GM12878 (cell line): ENCODE results near the gene ESRP2. TPM values are rescaled to one million over a fixed set of nuclear protein-coding genes. Genes with fewer than 3 reads are reported as not detected.

Source experiments
- ATAC-seq: fragments of 200-7000 bp; cut with Tn5 transposase; 3 replicates; pipeline ENCODE4 v1.9.1; 2020; ENCODE audit warnings: mild to moderate bottlenecking, moderate library complexity
- BruUV-seq: library from RNA; stranded (reverse); fragments of 400-500 nt; replicated peaks from 2 replicates; lab custom pipeline; 2021; lab: Mats Ljungman, UMichigan
- CTCF ChIA-PET: fragments of 300-600 bp; sonication (Branson Sonifier 250); formaldehyde crosslinking; extraction: SDS; loops from one replicate; lab custom pipeline; 2021; ENCODE audit warnings: inconsistent platforms; lab: Yijun Ruan, JAX
- POLR2A ChIA-PET: fragments of 350-600 bp; formaldehyde crosslinking; extraction: SDS; loops from one replicate; lab custom pipeline; 2021; ENCODE audit warnings: inconsistent platforms; lab: Charles Lee
- RAD21 ChIA-PET: fragments of 300-600 bp; sonication (Branson Sonifier 250); formaldehyde crosslinking; loops from one replicate; lab custom pipeline; 2023; ENCODE audit warnings: antibody characterized with exemption; ENCODE audit not compliant: unreplicated experiment; lab: Charles Lee
- SMC1A ChIA-PET: fragments of 300-600 bp; sonication (Branson Sonifier 250); formaldehyde crosslinking; loops from one replicate; lab custom pipeline; 2023; ENCODE audit not compliant: unreplicated experiment, uncharacterized antibody; lab: Charles Lee
- DNase-seq: peaks from one replicate; pipeline ENCODE4 v3.0.0-alpha.2; 2011; ENCODE audit warnings: low read depth, low spot score
- FAIRE-seq: peaks from 3 replicates; lab custom pipeline; 2011; peaks lifted over from hg19 to GRCh38; lab: Jason Lieb, UNC
- H2AFZ ChIP-seq: 2 replicates; pipeline ENCODE4 v1.6.0; 2011; ENCODE audit warnings: low read depth, low read length, control low read depth; ENCODE audit not compliant: control insufficient read depth
- H3K27ac ChIP-seq: 2 replicates; pipeline ENCODE4 v1.5.1; 2011; ENCODE audit warnings: control low read depth; ENCODE audit not compliant: control insufficient read depth, insufficient read depth
- H3K27me3 ChIP-seq, 2 experiments: replicated peaks in 1 of 2; 2 replicates each; pipeline versions ENCODE4 v1.6.0 to v1.6.1; 2011; ENCODE audit warnings: low read length in 1 of 2; ENCODE audit not compliant: control insufficient read depth in 2 of 2, insufficient read depth in 2 of 2
- H3K36me3 ChIP-seq, 2 experiments: 2 replicates each; pipeline ENCODE4 v1.5.1; 2011; ENCODE audit warnings: low read length in 1 of 2; ENCODE audit not compliant: control insufficient read depth in 2 of 2, insufficient read depth in 2 of 2
- H3K4me1 ChIP-seq: 2 replicates; pipeline ENCODE4 v1.6.1; 2011; ENCODE audit warnings: mild to moderate bottlenecking, low read length, moderate library complexity, mixed read lengths; ENCODE audit not compliant: control insufficient read depth, insufficient read depth
- H3K4me2 ChIP-seq: 2 replicates; pipeline ENCODE4 v1.6.0; 2011; ENCODE audit warnings: control low read depth; ENCODE audit not compliant: control insufficient read depth, insufficient read depth
- H3K4me3 ChIP-seq: fragments of 200-600 bp; sonication (generic); 2 replicates; pipeline ENCODE4 v1.5.1; 2016
- H3K79me2 ChIP-seq: 2 replicates; pipeline ENCODE4 v1.6.0; 2011; ENCODE audit warnings: low read length; ENCODE audit not compliant: control insufficient read depth, insufficient read depth
- H3K9ac ChIP-seq: 2 replicates; pipeline ENCODE4 v1.8.0; 2011; ENCODE audit warnings: low read length, control low read depth, mixed read lengths; ENCODE audit not compliant: control insufficient read depth, insufficient read depth
- H3K9me3 ChIP-seq: replicated peaks from 3 replicates; pipeline ENCODE4 v1.5.1; 2011; ENCODE audit warnings: mild to moderate bottlenecking, low read length; ENCODE audit not compliant: control insufficient read depth, insufficient read depth
- H4K20me1 ChIP-seq: 2 replicates; pipeline ENCODE4 v1.6.0; 2011; ENCODE audit not compliant: control insufficient read depth, insufficient read depth
- CREB1 ChIP-seq: IDR thresholded peaks from 2 replicates; pipeline ENCODE4 v1.6.1; 2012; ENCODE audit warnings: low read depth, mild to moderate bottlenecking, inconsistent platforms
- ELK1 ChIP-seq: IDR thresholded peaks from 2 replicates; pipeline ENCODE4 v1.6.1; 2012; ENCODE audit warnings: low read depth, low read length, improper control_type of control experiment
- ESRRA ChIP-seq: IDR thresholded peaks from 2 replicates; pipeline ENCODE4 v1.6.1; 2012; ENCODE audit warnings: mild to moderate bottlenecking, low read length, improper control_type of control experiment
- EZH2 ChIP-seq: IDR thresholded peaks from 2 replicates; pipeline ENCODE4 v1.6.1; 2012; ENCODE audit warnings: low read depth, mild to moderate bottlenecking, control low read depth, inconsistent platforms, low read length, borderline replicate concordance; ENCODE audit not compliant: control insufficient read depth
- FOXK2 ChIP-seq: fragments of 450-650 bp; IDR thresholded peaks from 2 replicates; pipeline ENCODE4 v1.6.1; 2017; ENCODE audit warnings: mild to moderate bottlenecking, moderate library complexity
- IKZF2 ChIP-seq, 2 experiments: fragments of 450-650 bp; IDR thresholded peaks; 2 replicates each; pipeline ENCODE4 v1.6.1; 2017; ENCODE audit warnings: mild to moderate bottlenecking in 2 of 2, moderate library complexity in 2 of 2
- KLF5 ChIP-seq: fragments of 450-650 bp; IDR thresholded peaks from 2 replicates; pipeline ENCODE4 v1.6.1; 2014; ENCODE audit warnings: mild to moderate bottlenecking; ENCODE audit not compliant: partially characterized antibody
- NR2C1 ChIP-seq: fragments of 450-650 bp; IDR thresholded peaks from 2 replicates; pipeline ENCODE4 v1.6.1; 2017; ENCODE audit warnings: antibody characterized with exemption, mild to moderate bottlenecking, moderate library complexity
- PKNOX1 ChIP-seq: fragments of 450-650 bp; IDR thresholded peaks from 2 replicates; pipeline ENCODE4 v1.6.1; 2016; ENCODE audit warnings: mild to moderate bottlenecking
- POLR2AphosphoS5 ChIP-seq: IDR thresholded peaks from 2 replicates; pipeline ENCODE4 v1.6.1; 2011; ENCODE audit warnings: mild to moderate bottlenecking, low read length, inconsistent platforms
- RB1 ChIP-seq: fragments of 450-650 bp; formaldehyde crosslinking; IDR thresholded peaks from 2 replicates; pipeline ENCODE4 v1.6.1; 2017; ENCODE audit warnings: mild to moderate bottlenecking, borderline replicate concordance
- ZZZ3 ChIP-seq: IDR thresholded peaks from 2 replicates; pipeline ENCODE4 v1.6.1; 2011; ENCODE audit warnings: low read depth; ENCODE audit not compliant: control insufficient read depth, insufficient read length
- WGBS: methylation state at CpG from one replicate; pipeline ENCODE4 v1.1.6; 2016; ENCODE audit warnings: low lambda C conversion rate; ENCODE audit not compliant: insufficient replicate concordance, insufficient coverage; ENCODE audit errors: missing lambda C conversion rate; 5-methylcytosine and 5-hydroxymethylcytosine counted together
- in situ Hi-C: fragments of 300-500 bp; cut with MboI; formaldehyde crosslinking; loops from 9 replicates; pipeline ENCODE4 v1.14.3; 2018; ENCODE audit warnings: mixed read lengths
- intact Hi-C: fragments of 100-400 bp; cut with micrococcal nuclease; formaldehyde crosslinking; loops from one replicate; pipeline ENCODE4 v1.14.2; 2022; ENCODE audit not compliant: unreplicated experiment
- polyA plus RNA-seq, 11 experiments: library from polyadenylated mRNA; depleted of rRNA in 4 of 11; unstranded in 6 of 11; stranded (reverse) in 5 of 11; fragments of >200 nt; fragmentation: Nextera tagmentation in 4 of 11; fragmentation: Illumina TruSeq in 1 of 11; extraction: Ambion mirVana in 4 of 11; extraction: Trizol in 1 of 11; gene quantifications; 1 replicate in 1 of 11; 2 replicates in 10 of 11; pipeline versions ENCODE4 v1.2.1 to v1.2.3, GENCODE V29; 2011 to 2016; ENCODE audit warnings: inconsistent platforms in 2 of 11, missing spikeins in 2 of 11, low read depth in 1 of 11
- total RNA-seq, 4 experiments: library from RNA; depleted of rRNA in 3 of 4; stranded (reverse); fragments of >200 nt in 3 of 4; fragmentation: Illumina TruSeq in 1 of 4; extraction: Trizol in 1 of 4; gene quantifications; 2 replicates each; pipeline versions ENCODE4 v1.2.1 to v1.2.3, GENCODE V29; 2013 to 2021

Gene ESRP2
- total and polyA plus RNA-seq, 10 of the 15 experiments (the other 5 are each of a cell fraction or from before 2014, with no cell fraction given), result 0.04 to 0.64 (median 0.08) TPM; not detected in 3

- Histone ChIP-seq H3K27ac (peak overlapping the region; percentile 91), H3K4me2 (peak overlapping the region; percentile 77), H3K4me1 (peaks cover 86% of the 10 kb centered on the region), H4K20me1 (no peaks in the 10 kb centered on the region)
- intact Hi-C loops, result no loop called here
- SMC1A ChIA-PET, result interaction anchor here (0.7 to 16.5 kb wide), 12 partner anchors 14 to 167 kb away, joined by 3 to 253 read pairs (median 5); partner anchors contain the start of genes PRMT7, SLC7A6 and SLC7A6OS
- DNase-seq (no peak), FAIRE-seq (no peak)
- 96% methylated on average over 3 of the region's 3 CpGs for WGBS
- CTCF ChIA-PET, result interaction anchor here (1.0 to 5.2 kb wide), 8 partner anchors 9 to 42 kb away, joined by 3 to 126 read pairs (median 12); partner anchors contain the start of genes PRMT7, SLC7A6 and SLC7A6OS
- BruUV-seq, result no TSS peak
- RAD21 ChIA-PET, result interaction anchor here (0.8 to 4.8 kb wide), 11 partner anchors 10 to 184 kb away, joined by 3 to 97 read pairs (median 7); partner anchors contain the start of genes PRMT7, SLC7A6 and SLC7A6OS
- no peak for TF ChIP-seq CREB1
- no peak for TF ChIP-seq POLR2AphosphoS5
- no peak for TF ChIP-seq IKZF2 (IDR thresholded peaks at IDR 0.05)
- TF ChIP-seq PKNOX1, result no peak
- no peak for TF ChIP-seq KLF5
- TF ChIP-seq ESRRA, result no peak
- TF ChIP-seq EZH2, result no peak
- no peak for TF ChIP-seq ELK1
- no peak for TF ChIP-seq RB1
- no peak for TF ChIP-seq ZZZ3
- TF ChIP-seq FOXK2, result no peak
- no peak for TF ChIP-seq NR2C1
- TF ChIP-seq, all 136 proteins: peak for 0
- H3K4me3 ChIP-seq, result peak overlapping the region; percentile 23; the same call in 1 of the 2 replicates
- H3K9me3 ChIP-seq, result no peaks in the 10 kb centered on the region
- H3K9ac ChIP-seq, result peak overlapping the region; percentile 7; the same call in 1 of the 2 replicates
- POLR2A ChIA-PET, result interaction anchor here (0.5 to 11.1 kb wide), 19 partner anchors 9 to 674 kb away, joined by 3 to 177 read pairs (median 4); partner anchors contain the start of genes NFATC3, PRMT7, SLC7A6 and SLC7A6OS
- H3K79me2 ChIP-seq, result peaks cover 57% of the 10 kb centered on the region
- no peak for ATAC-seq
- H2AFZ ChIP-seq, result no peak overlapping the region
- in situ Hi-C loops, result no loop called here
- H3K27me3 ChIP-seq, result no peaks in the 10 kb centered on the region
- peaks cover 12 to 16% of the 10 kb centered on the region in 2 experiments; a peak in 3 of 4 replicates for H3K36me3 ChIP-seq
These were observed 49.8 kb upstream of the ESRP2 start for GRCh38 chr16:68285683-68286082.
